ENCODE data around the gene PTP4A2.

PTP4A2 gene

DNA sequence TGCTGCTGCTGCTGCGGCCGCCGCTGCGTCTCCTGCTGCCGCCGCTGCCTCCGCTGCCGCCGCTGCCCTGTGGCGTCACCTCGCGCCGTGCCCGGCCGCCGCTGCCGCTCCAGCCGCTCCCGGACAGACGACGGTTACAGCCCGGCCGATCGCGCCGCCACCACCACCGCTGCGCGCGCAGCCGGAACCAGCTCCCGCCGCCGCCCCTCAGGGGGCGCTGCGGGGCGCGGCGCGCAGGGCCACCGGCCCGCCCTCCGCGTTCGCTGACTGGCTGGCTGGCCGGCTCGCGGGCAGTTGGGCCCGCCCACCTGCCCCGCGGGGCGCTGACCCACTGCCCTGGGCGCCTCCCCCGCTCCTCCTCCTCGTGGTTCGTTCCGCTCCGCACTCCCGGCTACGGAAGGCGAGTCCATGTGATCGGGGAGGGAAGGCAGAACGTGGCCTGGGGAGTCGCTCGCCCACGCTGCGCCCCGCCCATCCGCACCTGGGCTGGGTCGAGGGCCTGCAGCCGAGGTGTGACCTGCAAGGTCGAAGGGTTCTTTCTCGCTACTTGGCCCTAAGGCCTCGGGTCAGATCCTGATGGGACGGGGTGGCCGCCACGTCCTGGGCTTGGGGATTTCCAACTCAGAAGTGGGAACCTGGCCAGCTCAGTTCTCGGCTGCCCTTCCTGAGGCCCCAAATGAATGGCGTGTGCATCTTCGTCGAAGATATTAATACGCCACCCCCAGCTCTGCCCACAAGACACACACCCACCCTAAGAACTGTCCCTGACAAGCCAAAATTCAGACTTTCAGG is at the start of gene PTP4A2:
Gene PTP4A2 (minus strand): TSS at position 185 of the 792 bp plus-strand sequence. CDS start 19,303 bp downstream, outside the sequence.
- peak; percentile 89 for DNase-seq (ENCODE audit: low read depth)

DNA sequence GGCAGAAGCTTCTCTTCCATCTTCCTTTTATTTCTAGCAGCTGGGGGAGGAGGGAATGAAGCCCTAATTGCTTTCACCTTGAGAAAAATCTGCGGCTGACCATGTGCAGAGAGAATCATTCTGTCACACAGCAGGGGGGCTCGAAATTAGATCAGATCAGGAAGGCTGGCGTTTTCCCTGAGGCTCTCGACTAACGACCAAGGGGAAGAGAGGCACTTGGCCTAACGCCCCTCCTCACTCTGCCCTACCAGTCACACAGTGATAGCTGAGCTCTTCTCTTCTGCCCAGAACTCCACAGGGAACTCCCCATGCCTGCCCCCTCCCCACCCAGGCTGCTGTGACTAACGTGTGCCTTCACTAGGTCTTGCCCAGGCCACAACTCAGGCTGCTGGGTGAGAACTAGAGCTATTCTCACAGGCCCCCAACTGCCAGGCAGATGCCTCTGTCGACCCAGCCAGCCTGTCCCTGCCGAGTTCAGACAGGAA is 49.0 kb upstream of the PTP4A2 start:
- DNase-seq (ENCODE audit: low read depth): no peak

DNA sequence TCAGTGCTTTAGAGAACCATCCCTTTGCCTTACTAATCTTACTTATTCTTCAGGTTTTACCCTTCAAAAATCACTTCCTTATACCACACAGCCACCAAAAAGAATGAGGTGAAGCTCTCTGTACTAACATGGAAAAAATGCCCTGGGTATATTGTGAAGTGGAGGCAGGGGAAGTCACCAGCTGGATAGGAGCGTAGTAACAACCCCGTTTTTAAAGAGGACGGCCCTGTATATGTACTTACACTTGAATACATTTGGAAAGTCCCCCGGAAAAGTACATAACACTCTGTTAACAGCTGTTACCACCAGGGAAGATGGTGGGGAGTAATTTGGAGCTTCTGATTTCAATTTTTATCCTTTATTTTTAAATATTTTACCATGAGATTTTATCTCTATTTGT is 47.3 kb upstream of the PTP4A2 start:
- no peak for DNase-seq (ENCODE audit: low read depth)

DNA sequence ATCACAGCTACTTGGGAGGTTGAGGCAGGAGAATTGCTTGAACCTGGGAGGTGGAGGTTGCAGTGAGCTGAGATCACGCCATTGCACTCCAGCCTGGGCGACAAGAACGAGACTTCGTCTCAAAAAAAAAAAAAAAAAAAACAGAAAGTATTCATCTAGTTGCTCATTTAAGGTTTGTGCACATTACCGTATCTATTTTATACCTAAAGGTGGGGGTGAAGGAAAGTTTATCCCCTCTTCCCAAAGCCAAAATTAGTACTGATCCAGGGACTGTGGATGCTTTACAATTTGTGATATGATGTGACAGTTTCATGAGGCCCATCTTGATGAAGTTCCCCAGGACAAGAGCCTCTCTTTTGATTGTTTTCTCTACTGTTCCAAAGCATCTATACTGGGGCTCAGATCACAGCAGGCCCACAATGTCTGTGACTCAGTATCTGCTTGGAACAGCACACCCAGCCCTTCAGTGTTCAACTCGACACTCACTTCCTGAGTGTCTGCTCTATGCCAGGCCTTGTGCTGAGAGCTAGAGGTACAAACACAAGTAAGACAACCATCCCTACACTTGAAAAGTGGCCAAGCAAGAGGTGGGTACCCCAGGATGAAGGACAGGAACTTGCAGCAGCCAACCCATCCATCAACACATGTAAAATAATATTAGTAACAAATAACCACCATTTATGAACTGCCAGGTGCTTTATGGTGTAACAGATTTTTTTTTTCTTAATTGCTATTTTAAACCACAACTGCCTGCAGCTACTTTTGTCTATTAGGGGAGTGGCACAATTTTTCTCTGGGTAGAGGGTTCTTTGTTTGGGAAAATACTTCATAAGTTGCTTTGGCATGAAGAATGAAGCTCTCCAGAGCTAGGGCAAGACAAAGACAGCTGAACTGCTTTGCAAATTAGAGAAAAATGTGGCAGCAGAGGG is 46.5 kb upstream of the PTP4A2 start:
- peak; percentile 7 for DNase-seq (ENCODE audit: low read depth)

DNA sequence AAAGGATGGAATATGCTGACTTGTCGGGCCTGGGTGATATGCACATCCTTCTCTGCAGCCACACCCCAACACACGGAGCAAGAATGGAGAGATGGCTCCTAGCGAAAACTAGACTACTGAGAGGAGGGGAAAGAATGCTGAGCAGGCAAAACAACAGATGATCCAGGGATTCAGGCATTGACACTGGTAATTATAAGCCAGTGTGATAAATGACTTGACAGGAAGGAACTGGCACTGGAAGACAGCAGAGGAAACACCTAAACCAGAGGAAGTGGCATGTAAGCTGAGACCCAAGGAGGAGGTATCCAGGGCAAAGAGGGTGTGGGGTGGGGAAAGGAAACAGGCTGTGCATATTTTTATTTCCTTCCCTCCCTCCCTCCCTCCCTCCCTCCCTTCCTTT is 43.8 kb upstream of the PTP4A2 start:
- DNase-seq (ENCODE audit: low read depth): no peak

DNA sequence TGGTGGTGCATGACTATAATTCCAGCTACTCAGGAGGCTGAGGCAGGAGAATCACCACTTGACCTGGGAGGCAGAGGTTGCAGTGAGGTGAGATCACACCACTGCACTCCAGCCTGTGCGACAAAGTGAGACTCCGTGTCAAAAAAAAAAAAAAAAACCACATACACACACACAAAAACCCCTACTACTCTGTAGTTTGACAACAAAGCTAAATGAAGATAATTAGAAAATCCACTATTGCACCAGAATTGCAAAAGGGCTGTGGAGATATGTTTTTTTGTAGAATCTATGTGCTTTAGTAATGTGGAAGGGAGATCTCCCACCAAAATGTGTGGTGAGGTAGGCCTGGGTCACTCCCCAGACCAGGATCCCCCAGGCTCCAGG is 43.3 kb upstream of the PTP4A2 start:
- no peak for DNase-seq (ENCODE audit: low read depth)

DNA sequence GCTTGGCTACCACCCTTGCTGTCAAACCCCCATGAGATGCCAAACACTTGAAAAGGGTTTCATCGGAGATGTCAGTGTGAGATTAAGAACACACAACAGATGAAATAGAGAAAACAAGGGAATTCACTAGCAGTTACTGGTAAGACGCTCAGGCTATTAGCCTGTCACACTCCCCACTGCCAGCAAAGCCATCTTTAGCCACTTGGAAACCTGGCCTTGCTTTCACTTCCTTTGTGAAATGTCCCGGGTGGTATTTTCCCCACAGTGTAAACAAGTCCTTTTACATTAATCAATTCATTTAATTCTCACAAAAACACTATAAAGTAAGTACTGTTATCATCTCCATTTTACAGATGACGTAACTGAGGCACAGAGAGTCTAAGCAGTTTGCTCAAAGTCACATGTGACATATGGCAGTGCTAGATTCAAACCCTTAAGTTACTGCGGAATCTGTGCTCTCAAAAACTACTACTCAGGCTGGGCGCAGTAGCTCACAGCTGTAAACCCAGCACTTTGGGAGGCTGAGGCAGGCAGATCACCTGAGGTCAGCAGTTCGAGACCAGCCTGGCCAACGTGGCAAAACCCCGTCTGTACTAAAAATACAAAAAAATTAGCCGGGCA is 42.8 kb upstream of the PTP4A2 start:
- no peak for DNase-seq (ENCODE audit: low read depth)

DNA sequence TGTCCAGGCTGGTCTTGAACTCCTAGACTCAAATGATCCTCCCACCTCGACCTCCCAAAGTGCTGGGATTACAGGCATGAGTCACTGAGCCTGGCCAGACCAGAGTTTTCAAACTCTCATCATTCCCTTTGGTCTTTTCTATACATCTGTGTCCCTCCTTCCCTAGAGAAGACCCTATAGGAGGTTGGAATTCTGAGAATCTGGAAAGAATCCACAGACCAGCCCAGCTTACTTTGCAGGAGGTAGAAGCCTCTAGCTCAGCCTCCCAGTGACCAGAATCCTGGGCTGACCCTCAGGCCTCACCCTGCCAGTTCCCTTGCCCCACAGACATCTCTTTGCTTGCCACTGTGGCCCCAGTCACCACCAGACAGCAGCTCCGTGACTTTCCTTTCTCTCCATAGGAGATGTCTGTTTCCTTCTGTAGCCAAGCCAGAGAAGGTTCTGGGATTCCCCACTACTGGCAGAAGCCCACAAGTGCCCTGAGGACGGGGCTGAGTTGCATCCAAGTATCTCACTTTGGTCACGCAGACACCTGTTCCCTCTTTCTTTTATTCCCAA is 40.8 kb upstream of the PTP4A2 start:
- DNase-seq (ENCODE audit: low read depth): no peak

DNA sequence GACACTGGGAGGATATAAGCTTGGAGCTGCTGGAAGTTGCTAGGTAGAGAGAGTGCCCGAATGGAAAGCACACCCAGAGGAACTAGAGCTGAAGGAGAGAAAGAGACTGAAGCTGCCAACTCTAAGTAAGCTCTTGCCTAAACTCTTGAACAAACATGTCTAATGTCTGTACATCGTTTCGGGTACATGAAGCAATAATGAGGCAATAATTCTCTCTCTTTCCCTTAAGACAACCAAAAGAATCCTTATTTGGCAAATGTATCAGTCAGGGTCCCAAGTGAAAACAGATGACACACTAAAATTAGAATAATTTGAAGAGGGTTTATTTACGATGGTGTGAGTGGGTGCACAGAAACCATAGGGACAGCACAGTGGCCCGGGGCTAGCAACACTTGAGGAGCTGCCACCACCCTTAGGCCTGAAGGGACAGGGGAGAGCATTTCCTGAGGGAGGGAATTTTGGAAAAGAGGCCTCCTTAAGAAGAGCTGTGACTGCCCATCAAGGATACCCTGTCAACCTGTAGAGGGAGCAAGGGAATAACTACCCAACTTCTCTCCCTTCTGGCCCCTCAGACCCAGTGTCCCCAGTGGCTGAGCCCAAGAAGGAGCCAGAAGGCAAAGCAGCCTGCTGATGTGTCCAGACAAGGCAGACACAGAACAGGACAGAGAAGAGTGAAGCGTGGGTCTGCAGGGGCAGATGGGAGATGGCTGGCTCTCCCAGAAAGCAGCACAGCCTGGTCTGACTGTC is 39.4 kb upstream of the PTP4A2 start:
- DNase-seq (ENCODE audit: low read depth): peak; percentile 71

DNA sequence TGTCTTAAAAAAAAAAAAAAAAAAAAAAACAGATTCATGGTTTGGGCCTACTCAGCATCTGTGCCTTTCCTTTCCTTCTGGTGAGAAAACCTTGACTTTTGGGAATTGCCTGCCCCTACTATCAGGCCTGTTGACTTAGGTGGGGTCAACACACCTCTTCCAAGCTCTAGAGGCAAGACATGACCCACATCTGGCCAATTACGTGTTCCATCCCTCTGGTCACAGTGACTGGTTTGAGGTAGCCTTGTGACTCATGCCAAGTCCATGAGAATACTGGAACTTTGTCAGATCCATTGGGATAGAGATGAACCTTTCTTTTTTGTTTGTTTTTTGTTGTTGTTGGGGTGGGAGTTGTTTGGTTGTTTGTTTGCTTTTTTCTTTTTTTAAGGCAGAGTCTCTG is 38.2 kb upstream of the PTP4A2 start:
- DNase-seq (ENCODE audit: low read depth): no peak

DNA sequence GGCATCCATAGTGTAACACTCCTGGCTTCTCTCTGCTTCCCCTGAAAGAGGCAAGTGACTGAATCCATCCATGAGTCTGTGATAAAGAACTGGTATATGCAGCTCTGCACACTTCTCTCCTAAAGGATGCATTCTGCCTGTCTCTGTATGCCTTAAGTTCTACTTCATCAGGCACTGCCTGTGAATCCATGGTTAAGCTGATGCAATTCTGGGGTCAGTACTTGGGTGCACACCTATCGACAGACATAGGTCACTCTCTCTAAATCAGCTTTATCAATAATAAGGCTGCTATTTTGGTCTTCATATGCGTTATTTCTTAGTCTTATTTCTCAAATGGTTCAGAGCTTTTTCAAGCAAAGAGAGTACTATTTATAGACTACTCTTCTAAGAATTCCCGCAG is 32.7 kb upstream of the PTP4A2 start:
- no peak for DNase-seq (ENCODE audit: low read depth)

DNA sequence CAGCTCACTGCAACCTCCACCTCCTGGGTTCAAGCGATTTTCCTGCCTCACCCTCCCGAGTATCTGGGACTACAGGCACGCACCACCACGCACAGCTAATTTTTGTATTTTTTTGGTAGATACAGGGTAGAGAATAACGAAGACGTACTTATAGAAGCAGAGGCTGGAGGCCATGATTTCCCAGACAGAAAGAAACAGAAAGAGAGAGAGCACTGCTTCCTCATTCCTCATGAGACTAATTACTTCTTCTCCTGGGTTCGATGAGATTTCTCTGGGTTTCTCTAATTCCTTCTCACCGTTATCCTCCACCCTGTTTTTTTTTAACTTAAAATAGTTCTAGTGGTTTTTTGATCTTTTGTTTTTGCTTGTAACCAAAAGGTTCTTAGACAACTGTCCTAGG is 23.4 kb upstream of the PTP4A2 start:
- no peak for DNase-seq (ENCODE audit: low read depth)

DNA sequence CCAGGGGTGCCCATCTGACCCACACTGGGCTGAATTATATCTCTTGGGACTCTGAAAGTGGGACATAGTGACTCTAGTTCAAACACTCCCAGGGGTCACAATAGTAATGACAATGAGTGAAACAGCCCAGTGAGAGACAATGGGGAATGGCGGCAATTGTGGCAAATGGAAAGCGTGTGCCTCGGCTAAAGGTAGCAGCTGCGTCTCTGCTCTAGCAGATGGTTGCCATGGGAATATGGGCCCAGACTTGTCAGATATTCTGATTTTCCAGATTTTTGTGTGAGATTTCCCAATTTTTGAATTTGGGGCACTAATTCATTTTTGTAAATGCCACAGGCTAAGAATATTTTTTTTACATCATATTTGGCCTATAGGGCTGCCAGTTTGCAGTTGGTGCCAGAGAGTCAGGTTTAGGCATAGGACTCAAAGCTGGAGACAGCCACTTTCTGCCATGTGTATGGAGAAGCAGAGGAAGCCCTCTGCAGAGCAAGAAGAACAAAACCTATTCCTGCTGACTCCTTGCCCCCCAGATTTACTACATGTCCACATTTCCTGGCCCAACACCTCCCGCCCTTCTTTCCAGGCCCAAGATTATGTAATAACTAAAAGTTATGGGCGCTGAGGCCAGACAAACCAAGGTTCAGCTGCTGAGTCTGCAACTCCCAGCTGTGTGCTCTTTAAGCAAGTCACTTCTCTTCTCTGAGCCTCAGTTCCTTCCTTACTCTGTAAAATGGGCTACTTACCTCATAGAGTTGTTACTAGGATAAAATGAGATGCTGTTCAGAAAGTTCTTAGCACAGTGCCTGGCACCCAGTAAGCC is 21.6 kb upstream of the PTP4A2 start:
- no peak for DNase-seq (ENCODE audit: low read depth)

DNA sequence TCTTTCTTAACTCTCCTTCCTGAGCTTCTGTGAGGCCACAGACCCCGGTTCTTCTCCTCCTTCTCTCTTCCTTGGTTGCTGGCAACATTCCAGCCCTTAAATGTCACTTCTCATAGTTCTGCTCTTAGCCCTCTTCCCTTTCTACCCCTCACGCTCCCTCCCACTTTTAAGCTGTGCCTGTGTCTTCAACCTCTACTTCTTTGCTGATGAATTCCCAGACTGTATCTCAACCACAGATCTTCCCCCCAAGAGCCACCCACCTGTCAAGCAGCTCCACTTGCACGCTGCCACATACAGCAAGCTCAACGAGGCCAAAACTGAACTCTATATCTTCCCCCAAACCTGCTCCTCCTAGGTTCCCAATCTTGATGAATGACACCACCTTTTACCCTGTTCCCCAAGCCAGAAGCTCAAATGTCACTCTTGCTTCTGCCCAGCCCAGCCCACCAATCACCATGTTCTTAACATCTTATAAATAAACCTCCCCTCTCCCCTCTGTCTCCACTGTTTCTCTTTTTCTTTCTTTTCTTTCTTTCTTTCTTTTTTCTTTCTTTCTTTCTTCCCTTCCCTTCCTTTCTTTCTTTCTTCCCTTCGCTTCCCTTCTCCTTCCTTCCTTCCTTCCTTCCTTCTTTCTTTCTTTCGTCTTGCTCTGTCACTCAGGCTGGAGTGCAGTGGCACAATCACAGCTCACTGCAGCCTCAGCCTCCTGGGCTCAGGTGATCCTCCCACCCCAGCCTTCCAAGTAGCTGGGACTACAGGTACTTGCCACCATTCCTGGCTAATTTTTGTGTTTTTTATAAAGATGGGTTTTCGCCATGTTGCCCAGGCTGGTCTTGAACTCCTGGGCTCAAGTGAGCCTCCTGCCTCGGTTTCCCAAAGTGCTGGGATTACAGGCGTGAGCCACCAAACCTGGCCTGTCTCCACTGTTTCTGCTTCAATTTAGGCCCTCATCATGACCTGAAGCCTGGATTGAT is 19.8 kb upstream of the PTP4A2 start:
- no peak for DNase-seq (ENCODE audit: low read depth)

DNA sequence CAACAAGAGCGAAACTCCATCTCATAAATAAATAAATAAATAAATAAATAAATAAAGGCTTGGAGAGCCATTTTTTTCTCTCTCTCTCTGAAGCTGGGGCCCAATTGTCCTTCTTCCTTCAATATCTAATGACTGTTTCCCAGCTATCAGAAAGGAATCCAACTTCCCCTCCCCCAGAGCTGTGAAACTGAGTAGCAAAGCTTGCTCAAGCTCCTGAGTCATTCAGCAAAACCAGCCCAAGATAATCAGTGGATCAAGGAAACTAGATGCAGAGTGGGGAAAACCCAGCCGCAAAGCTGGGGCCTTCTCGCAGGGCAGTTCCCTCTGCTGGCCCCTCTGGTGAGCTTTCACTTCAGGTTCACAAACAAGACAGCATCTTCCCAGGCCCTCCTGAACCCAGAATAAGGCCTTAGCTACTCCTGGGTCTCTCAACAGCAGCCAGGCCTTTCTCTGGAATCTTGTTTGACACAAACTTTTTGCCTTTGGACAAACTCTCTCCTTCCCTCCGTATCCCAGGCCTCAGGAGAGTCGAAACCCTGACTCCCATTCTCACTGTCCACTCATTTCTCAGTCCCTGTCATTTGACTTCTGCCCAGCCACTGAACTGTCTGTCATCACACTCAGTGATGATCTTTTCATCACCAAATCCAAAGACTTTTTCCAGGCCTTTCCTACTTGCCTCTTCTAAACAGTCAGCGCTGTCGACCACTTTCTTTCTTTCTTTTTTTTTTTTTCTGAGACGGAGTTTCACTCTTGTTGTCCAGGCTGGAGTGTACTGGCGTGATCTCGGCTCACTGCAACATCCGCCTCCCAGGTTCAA is 18.0 kb upstream of the PTP4A2 start:
- DNase-seq (ENCODE audit: low read depth): peak; percentile 99

DNA sequence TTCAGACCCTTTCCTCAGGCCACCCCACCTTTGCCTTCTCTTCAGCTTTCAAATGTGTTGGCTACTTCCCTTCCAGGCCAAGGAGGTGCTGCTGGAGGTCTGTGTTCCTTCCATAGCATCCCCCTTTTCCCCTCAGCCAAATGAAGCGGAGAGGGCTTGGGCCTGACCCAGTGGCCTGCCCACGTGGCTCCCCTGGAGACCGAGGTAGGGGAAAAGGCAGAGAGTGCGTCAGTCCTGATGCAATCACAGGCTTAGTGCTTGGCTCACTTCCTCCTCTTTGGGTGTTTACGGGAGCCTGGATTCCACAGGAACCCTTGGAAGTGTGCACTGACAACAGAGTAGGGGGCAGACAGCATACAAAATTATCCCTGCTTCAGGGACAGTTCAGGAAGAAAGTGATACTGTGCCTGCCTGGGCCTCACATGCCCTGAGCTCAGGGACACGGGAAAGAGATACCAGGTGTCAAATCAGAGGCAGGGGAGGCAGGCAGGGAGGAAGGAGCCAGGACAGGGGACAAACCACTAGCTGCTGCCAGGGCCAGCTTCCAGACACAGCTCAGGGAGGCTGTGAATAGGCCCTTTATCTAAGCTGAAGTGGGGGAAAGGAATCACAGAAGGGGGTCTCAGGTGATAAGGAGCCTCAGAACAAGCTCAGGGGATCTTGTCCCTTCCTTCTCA is 16.6 kb upstream of the PTP4A2 start:
- DNase-seq (ENCODE audit: low read depth): peak; percentile 95

DNA sequence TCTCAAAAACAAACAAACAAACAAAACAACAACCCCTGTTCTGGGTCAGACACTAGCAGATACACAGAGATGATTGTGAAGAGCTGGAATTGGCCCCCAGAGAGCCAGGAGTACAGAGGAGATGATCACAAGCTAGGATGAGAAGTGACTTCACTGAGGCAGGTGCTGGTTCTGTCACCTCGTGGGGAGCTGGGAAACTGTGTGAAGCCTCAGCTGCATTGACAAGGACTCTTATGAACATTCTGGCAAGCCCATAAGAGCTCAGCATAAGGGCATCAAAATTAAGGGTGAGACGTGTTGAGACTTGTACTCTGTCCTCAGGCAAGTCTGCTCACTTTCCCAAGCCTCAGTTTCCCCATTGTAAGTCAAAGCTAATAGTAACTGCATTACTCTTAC is 14.7 kb upstream of the PTP4A2 start:
- DNase-seq (ENCODE audit: low read depth): no peak

DNA sequence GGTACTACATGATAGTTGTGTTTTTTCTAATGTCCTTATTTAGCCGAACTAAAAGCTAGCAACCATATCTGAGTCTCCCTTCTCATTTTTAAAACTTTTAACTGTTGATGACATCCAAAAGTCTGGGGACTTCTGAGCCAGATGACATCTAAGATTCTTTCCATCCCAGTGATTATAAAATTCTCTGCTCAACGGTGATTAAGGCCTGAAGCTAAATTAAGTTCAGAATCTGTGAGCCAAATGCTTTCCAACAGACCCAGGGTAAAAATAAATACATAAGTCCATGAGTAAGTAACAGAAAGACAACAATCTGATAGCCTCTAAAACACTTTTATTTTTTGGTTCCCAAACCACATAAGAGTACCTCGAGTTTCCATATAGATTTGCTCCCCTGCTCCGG is 13.1 kb upstream of the PTP4A2 start:
- DNase-seq (ENCODE audit: low read depth): no peak
